ENCODE measurements around the gene CCL28. TPM values are rescaled to one million over a fixed set of nuclear protein-coding genes. Genes with fewer than 3 reads are reported as not detected.

Gene CCL28
- total and polyA plus RNA-seq, 9 of the 15 experiments (the other 6 are each of a cell fraction or from before 2014, with no cell fraction given): not detected

- TF ChIP-seq, protein P1, sequence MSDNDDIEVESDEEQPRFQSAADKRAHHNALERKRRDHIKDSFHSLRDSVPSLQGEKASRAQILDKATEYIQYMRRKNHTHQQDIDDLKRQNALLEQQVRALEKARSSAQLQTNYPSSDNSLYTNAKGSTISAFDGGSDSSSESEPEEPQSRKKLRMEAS (CRISPR knock-in tag; IDR thresholded peaks at IDR 0.05): no peak
- no peak for TF ChIP-seq ZNF232 (CRISPR knock-in tag; IDR thresholded peaks at IDR 0.05)
Measured at GRCh38 chr5:43432486-43433375, 20.5 kb upstream of the CCL28 start (continued).

DNA sequence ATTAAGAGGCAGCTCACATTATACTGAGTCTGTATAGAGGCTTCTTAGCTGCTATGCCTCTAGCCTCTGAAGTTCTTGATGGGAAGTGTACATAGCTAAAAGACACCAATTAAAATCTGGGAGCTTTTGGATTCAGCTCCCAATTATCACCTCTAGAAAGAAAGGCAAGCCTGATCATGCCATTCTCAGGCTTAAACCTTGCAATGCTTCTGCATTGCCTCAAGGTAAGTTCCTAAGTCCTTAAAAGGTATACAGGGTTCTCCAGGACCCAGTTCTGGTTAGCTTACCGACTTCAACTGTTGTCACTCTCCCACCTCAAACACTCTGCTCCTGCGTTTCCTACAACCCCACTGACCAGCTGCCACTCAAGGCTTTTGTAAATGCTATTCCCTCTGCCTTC, 17.5 kb upstream of the CCL28 start:
- Histone ChIP-seq H3K4me2 (ENCODE audit: insufficient read depth, low read length) (no peak overlapping the region), H3K36me3 (ENCODE audit: control insufficient read depth, insufficient read depth, low read length) (no peaks in the 10 kb centered on the region), H3K9me1 (ENCODE audit: control insufficient read depth, insufficient read depth, low read length) (no peaks in the 10 kb centered on the region), H3K27me3 (ENCODE audit: control insufficient read depth in 2 of 2, insufficient read depth in 2 of 2, low read length in 2 of 2) (no peaks in the 10 kb centered on the region), H3K9me3 (replicated peaks; ENCODE audit: control insufficient read depth, insufficient read depth, low read depth, low read length) (no peaks in the 10 kb centered on the region), H2AFZ (ENCODE audit: low read depth, low read length) (no peak overlapping the region), H3K4me3 (no peak overlapping the region), H3K9ac (ENCODE audit: insufficient read depth in 1 of 2, low read depth in 2 of 2, low read length in 2 of 2) (no peak overlapping the region), H3K79me2 (ENCODE audit: control insufficient read depth, insufficient read depth, low read length) (no peaks in the 10 kb centered on the region), H3K27ac (ENCODE audit: extremely low read depth, low read depth, low read length) (no peak overlapping the region), H3K4me1 (replicated peaks in 1 of 2; ENCODE audit: control insufficient read depth in 2 of 2, insufficient read depth in 2 of 2, low read length in 2 of 2) (no peaks in the 10 kb centered on the region; a peak in 1 of 5 replicates), H4K20me1 (replicated peaks; ENCODE audit: control insufficient read depth, insufficient read depth, low read length) (no peaks in the 10 kb centered on the region)
- intact Hi-C loops (cut with micrococcal nuclease) (no loop called here), in situ Hi-C loops (cut with MboI) (no loop called here)
- POLR2A ChIA-PET: interaction anchor here (1.0 kb wide), 1 partner anchor 10 kb away, joined by 3 read pairs; no protein-coding TSS in a partner anchor
- CTCF ChIA-PET (ENCODE audit: low intra/inter-chr PET ratio): no interaction called here
- 46% methylated on average over 2 of the region's 2 CpGs for WGBS (ENCODE audit: insufficient coverage, low coverage, missing lambda C conversion rate)
- ATAC-seq (no peak), FAIRE-seq (no peak), DNase-seq (ENCODE audit: extremely low read depth in 1 of 4, low spot score in 3 of 4) (no peak)
- no TSS peak for BruUV-seq (replicated peaks)
- TF ChIP-seq ZNF3 (CRISPR knock-in tag; IDR thresholded peaks at IDR 0.05): no peak
- TF ChIP-seq, protein P2, sequence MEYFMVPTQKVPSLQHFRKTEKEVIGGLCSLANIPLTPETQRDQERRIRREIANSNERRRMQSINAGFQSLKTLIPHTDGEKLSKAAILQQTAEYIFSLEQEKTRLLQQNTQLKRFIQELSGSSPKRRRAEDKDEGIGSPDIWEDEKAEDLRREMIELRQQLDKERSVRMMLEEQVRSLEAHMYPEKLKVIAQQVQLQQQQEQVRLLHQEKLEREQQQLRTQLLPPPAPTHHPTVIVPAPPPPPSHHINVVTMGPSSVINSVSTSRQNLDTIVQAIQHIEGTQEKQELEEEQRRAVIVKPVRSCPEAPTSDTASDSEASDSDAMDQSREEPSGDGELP (CRISPR knock-in tag; IDR thresholded peaks at IDR 0.05; ENCODE audit: borderline replicate concordance): no peak
- no peak for TF ChIP-seq CLOCK (CRISPR knock-in tag; IDR thresholded peaks at IDR 0.05; ENCODE audit: borderline replicate concordance)
- TF ChIP-seq, protein P3, sequence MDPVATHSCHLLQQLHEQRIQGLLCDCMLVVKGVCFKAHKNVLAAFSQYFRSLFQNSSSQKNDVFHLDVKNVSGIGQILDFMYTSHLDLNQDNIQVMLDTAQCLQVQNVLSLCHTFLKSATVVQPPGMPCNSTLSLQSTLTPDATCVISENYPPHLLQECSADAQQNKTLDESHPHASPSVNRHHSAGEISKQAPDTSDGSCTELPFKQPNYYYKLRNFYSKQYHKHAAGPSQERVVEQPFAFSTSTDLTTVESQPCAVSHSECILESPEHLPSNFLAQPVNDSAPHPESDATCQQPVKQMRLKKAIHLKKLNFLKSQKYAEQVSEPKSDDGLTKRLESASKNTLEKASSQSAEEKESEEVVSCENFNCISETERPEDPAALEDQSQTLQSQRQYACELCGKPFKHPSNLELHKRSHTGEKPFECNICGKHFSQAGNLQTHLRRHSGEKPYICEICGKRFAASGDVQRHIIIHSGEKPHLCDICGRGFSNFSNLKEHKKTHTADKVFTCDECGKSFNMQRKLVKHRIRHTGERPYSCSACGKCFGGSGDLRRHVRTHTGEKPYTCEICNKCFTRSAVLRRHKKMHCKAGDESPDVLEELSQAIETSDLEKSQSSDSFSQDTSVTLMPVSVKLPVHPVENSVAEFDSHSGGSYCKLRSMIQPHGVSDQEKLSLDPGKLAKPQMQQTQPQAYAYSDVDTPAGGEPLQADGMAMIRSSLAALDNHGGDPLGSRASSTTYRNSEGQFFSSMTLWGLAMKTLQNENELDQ (CRISPR knock-in tag; IDR thresholded peaks at IDR 0.05; ENCODE audit: borderline replicate concordance): no peak
- TF ChIP-seq NR3C1 (CRISPR knock-in tag; IDR thresholded peaks at IDR 0.05): no peak
- no peak for TF ChIP-seq RFX1 (IDR thresholded peaks at IDR 0.05)
- no peak for TF ChIP-seq EZH2 (IDR thresholded peaks at IDR 0.05; ENCODE audit: borderline replicate concordance, low read depth, low read length)
- TF ChIP-seq ZNF785 (CRISPR knock-in tag; IDR thresholded peaks at IDR 0.05): no peak
- TF ChIP-seq, protein P4, sequence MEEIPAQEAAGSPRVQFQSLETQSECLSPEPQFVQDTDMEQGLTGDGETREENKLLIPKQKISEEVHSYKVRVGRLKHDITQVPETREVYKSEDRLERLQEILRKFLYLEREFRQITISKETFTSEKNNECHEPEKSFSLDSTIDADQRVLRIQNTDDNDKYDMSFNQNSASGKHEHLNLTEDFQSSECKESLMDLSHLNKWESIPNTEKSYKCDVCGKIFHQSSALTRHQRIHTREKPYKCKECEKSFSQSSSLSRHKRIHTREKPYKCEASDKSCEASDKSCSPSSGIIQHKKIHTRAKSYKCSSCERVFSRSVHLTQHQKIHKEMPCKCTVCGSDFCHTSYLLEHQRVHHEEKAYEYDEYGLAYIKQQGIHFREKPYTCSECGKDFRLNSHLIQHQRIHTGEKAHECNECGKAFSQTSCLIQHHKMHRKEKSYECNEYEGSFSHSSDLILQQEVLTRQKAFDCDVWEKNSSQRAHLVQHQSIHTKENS (CRISPR knock-in tag; IDR thresholded peaks at IDR 0.05): no peak
